ENCODE data around the gene WDR44.
"Not testable (repeated sequence)": the region's sequence is repeated elsewhere in the genome, so short reads cannot be mapped to it uniquely, and the experiment has no call there.

Gene WDR44

GRCh38 chrX:118360429-118361125 is 14.7 kb downstream of the WDR44 start:
- DNase-seq (ENCODE audit: low read depth in 3 of 3) = no peak

- DNase-seq (ENCODE audit: low read depth in 3 of 3) = no peak
Observed at GRCh38 chrX:118364261-118364660, 18.4 kb downstream of the WDR44 start.

GRCh38 chrX:118367338-118367737 is 21.4 kb downstream of the WDR44 start:
- DNase-seq (ENCODE audit: low read depth in 3 of 3) = no peak

GRCh38 chrX:118368398-118368797 is 22.5 kb downstream of the WDR44 start:
- no peak for DNase-seq (ENCODE audit: low read depth in 3 of 3)

- DNase-seq (ENCODE audit: low read depth in 3 of 3) = no peak
Observed at GRCh38 chrX:118370921-118371624, 25.2 kb downstream of the WDR44 start.

- no peak for DNase-seq (ENCODE audit: low read depth in 3 of 3)
Observed at GRCh38 chrX:118373538-118373937, 27.6 kb downstream of the WDR44 start.

GRCh38 chrX:118383120-118383519 is 37.2 kb downstream of the WDR44 start:
- no peak for DNase-seq (ENCODE audit: low read depth in 3 of 3)

GRCh38 chrX:118392716-118393115 is 46.8 kb downstream of the WDR44 start:
- DNase-seq (ENCODE audit: low read depth in 3 of 3) = no peak

- no peak for DNase-seq (ENCODE audit: low read depth in 3 of 3)
Observed at GRCh38 chrX:118396113-118396512, 50.2 kb downstream of the WDR44 start.

- no peak for DNase-seq (ENCODE audit: low read depth in 3 of 3)
Observed at GRCh38 chrX:118418811-118419251, 72.9 kb downstream of the WDR44 start.

- no peak for DNase-seq (ENCODE audit: low read depth in 3 of 3)
Observed at GRCh38 chrX:118420462-118420861, 74.6 kb downstream of the WDR44 start.

GRCh38 chrX:118423558-118423957 is 77.7 kb downstream of the WDR44 start:
- DNase-seq (ENCODE audit: low read depth in 3 of 3) = no peak

- no peak for DNase-seq (ENCODE audit: low read depth in 3 of 3)
Observed at GRCh38 chrX:118432799-118433198, 86.9 kb downstream of the WDR44 start.

- DNase-seq (ENCODE audit: low read depth in 3 of 3) = no peak
Observed at GRCh38 chrX:118437283-118437682, 91.4 kb downstream of the WDR44 start.

GRCh38 chrX:118448273-118448783 is 102.4 kb downstream of the WDR44 start:
- DNase-seq (ENCODE audit: low read depth in 3 of 3) = no peak

GRCh38 chrX:118455013-118455412 is 109.1 kb downstream of the WDR44 start:
- no peak for DNase-seq (ENCODE audit: low read depth in 3 of 3)

GRCh38 chrX:118459494-118459893 is 113.6 kb downstream of the WDR44 start:
- no peak for DNase-seq (ENCODE audit: low read depth in 3 of 3)

- DNase-seq (ENCODE audit: low read depth in 3 of 3) = no peak
Observed at GRCh38 chrX:118464501-118464900, 118.6 kb downstream of the WDR44 start.

- DNase-seq (ENCODE audit: low read depth in 3 of 3) = no peak
Observed at GRCh38 chrX:118468122-118468521, 122.2 kb downstream of the WDR44 start.

- DNase-seq (ENCODE audit: low read depth in 3 of 3) = not testable (repeated sequence)
Observed at GRCh38 chrX:118470721-118471347, 124.9 kb downstream of the WDR44 start.

GRCh38 chrX:118474586-118474985 is 128.7 kb downstream of the WDR44 start:
- DNase-seq (ENCODE audit: low read depth in 3 of 3) = no peak

- DNase-seq (ENCODE audit: low read depth in 3 of 3) = no peak
Observed at GRCh38 chrX:118475903-118476302, 130.0 kb downstream of the WDR44 start.

GRCh38 chrX:118480172-118480571 is 134.3 kb downstream of the WDR44 start:
- DNase-seq (ENCODE audit: low read depth in 3 of 3) = no peak

Data from stimulated activated CD4-positive, alpha-beta T cell treated with anti-CD3 and anti-CD28 coated beads, TNF-alpha, amount 100 ng/mL, for 4 hours (primary cell).